H1 (cell line): Measurements from ENCODE around the gene PROK1.

Experiments used
- EZH2 ChIP-seq: fragments of 200-600 bp; sonication (generic); IDR thresholded peaks from 2 replicates; pipeline ENCODE4 v1.7.1; 2012; ENCODE audit warnings: low read depth, mild to moderate bottlenecking, moderate library complexity, low read length, inconsistent platforms; ENCODE audit not compliant: severe bottlenecking
- GTF2F1 ChIP-seq: IDR thresholded peaks from 2 replicates; pipeline ENCODE4 v1.6.1; 2012; ENCODE audit warnings: low read depth, low read length, improper control_type of control experiment, borderline replicate concordance
- MAFK ChIP-seq: IDR thresholded peaks from 2 replicates; pipeline ENCODE4 v1.6.1; 2012; ENCODE audit warnings: low read depth, mild to moderate bottlenecking, improper control_type of control experiment, low read length
- POLR2AphosphoS5 ChIP-seq: IDR thresholded peaks from 2 replicates; pipeline ENCODE4 v1.6.1; 2011; ENCODE audit warnings: low read depth, low read length
- RAD21 ChIP-seq, 2 experiments: IDR thresholded peaks in 1 of 2; conservative IDR thresholded peaks in 1 of 2; 2 replicates each; pipeline ENCODE4 v1.6.1; 2011; ENCODE audit warnings: low read depth in 2 of 2, low read length in 2 of 2, improper control_type of control experiment in 1 of 2, inconsistent platforms in 1 of 2, mild to moderate bottlenecking in 1 of 2, moderate library complexity in 1 of 2
- TF ChIP-seq, protein P1 (sequence below), 3 experiments: IDR thresholded peaks; 1 replicate in 2 of 3; 2 replicates in 1 of 3; pipeline versions ENCODE4 v1.5.1 to v1.6.1; 2011; ENCODE audit warnings: low read length in 3 of 3, mild to moderate bottlenecking in 3 of 3, inconsistent platforms in 2 of 3, low read depth in 1 of 3, moderate library complexity in 1 of 3; ENCODE audit not compliant: insufficient read depth in 1 of 3; ENCODE audit errors: control extremely low read depth in 1 of 3

DNA sequence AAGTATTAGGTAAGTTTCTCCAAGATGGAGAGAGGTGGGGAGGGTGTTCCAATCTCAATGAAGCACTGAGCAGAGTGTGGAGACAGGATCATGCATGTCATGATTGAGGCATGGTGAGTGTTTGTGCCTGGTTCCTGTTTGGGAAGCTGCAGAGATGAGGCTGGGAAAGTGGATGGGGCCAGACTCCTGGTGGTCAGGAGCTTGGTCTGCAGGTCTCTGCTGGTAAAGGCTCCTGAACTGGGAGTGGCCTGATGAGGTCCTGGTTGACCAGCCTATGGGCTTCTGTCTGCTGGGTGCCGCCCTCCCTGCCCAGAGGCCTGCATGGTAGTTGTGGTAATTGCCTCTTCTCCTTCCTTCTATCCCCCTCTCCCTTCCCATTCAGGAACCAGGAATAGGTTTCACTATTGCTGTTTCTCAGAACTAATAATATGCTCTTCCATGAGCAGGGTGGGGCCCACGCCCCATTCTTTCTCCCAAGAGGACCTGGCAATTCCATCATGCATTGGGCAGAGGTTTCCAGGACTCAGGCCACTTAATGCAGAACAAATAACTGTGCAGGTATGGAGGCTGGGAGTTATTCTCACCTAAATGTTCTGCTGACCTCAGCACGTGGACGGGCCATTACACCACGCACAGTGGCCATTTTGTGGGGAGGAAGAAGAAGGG lies 24.5 kb downstream of the PROK1 start:
- TF ChIP-seq MAFK = no peak
- TF ChIP-seq, protein P1, sequence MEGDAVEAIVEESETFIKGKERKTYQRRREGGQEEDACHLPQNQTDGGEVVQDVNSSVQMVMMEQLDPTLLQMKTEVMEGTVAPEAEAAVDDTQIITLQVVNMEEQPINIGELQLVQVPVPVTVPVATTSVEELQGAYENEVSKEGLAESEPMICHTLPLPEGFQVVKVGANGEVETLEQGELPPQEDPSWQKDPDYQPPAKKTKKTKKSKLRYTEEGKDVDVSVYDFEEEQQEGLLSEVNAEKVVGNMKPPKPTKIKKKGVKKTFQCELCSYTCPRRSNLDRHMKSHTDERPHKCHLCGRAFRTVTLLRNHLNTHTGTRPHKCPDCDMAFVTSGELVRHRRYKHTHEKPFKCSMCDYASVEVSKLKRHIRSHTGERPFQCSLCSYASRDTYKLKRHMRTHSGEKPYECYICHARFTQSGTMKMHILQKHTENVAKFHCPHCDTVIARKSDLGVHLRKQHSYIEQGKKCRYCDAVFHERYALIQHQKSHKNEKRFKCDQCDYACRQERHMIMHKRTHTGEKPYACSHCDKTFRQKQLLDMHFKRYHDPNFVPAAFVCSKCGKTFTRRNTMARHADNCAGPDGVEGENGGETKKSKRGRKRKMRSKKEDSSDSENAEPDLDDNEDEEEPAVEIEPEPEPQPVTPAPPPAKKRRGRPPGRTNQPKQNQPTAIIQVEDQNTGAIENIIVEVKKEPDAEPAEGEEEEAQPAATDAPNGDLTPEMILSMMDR (IDR thresholded peaks at IDR 0.05; ENCODE audit: control extremely low read depth in 1 of 3, insufficient read depth in 1 of 3, low read depth in 1 of 3, low read length in 3 of 3) = peak in 2 of 3 experiments; percentile 19 to 40; a peak in 2 of 4 replicates
- TF ChIP-seq EZH2 = no peak
- TF ChIP-seq RAD21 (IDR thresholded peaks at IDR 0.05 in 1 of 2, conservative IDR thresholded peaks at IDR 0.05 in 1 of 2; ENCODE audit: low read depth in 2 of 2, low read length in 2 of 2) = no peak
- TF ChIP-seq GTF2F1 = no peak
- TF ChIP-seq POLR2AphosphoS5 = no peak
